ENCODE data around the gene ZNF800.

DNA sequence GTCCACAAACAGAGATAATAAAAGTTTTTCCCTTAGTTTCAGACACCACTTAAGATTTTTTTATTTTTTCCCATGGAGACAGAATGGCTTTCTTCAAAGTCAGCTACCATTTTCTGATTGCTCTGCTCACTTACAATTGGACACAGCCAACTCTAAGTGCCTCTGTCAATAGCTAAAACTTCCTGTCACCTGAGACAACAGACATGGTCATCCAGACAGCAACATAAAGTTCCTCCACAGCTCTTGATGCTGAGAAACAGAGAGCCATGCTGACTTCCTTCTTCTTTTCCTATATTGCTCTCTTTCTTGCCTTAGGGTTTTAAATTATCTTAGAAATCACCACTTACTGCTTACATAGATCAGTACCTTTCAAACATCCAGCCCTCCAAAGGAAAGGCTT, 12.0 kb downstream of the ZNF800 start:
- TF ChIP-seq, protein P1, sequence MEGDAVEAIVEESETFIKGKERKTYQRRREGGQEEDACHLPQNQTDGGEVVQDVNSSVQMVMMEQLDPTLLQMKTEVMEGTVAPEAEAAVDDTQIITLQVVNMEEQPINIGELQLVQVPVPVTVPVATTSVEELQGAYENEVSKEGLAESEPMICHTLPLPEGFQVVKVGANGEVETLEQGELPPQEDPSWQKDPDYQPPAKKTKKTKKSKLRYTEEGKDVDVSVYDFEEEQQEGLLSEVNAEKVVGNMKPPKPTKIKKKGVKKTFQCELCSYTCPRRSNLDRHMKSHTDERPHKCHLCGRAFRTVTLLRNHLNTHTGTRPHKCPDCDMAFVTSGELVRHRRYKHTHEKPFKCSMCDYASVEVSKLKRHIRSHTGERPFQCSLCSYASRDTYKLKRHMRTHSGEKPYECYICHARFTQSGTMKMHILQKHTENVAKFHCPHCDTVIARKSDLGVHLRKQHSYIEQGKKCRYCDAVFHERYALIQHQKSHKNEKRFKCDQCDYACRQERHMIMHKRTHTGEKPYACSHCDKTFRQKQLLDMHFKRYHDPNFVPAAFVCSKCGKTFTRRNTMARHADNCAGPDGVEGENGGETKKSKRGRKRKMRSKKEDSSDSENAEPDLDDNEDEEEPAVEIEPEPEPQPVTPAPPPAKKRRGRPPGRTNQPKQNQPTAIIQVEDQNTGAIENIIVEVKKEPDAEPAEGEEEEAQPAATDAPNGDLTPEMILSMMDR (IDR thresholded peaks at IDR 0.05), result no peak
- TF ChIP-seq POLR2AphosphoS5 (IDR thresholded peaks at IDR 0.05), result no peak
- TF ChIP-seq EP300 (IDR thresholded peaks at IDR 0.05), result no peak
